ENCODE data around the gene TRIM10. TPM values are rescaled to one million over a fixed set of nuclear protein-coding genes. Genes with fewer than 3 reads are reported as not detected.
"Not testable (repeated sequence)": the region's sequence is repeated elsewhere in the genome, so short reads cannot be mapped to it uniquely, and the experiment has no call there.

The TRIM10 gene
- total RNA-seq, 2 experiments from 2014 or later = 0.19 to 0.25 TPM

DNA sequence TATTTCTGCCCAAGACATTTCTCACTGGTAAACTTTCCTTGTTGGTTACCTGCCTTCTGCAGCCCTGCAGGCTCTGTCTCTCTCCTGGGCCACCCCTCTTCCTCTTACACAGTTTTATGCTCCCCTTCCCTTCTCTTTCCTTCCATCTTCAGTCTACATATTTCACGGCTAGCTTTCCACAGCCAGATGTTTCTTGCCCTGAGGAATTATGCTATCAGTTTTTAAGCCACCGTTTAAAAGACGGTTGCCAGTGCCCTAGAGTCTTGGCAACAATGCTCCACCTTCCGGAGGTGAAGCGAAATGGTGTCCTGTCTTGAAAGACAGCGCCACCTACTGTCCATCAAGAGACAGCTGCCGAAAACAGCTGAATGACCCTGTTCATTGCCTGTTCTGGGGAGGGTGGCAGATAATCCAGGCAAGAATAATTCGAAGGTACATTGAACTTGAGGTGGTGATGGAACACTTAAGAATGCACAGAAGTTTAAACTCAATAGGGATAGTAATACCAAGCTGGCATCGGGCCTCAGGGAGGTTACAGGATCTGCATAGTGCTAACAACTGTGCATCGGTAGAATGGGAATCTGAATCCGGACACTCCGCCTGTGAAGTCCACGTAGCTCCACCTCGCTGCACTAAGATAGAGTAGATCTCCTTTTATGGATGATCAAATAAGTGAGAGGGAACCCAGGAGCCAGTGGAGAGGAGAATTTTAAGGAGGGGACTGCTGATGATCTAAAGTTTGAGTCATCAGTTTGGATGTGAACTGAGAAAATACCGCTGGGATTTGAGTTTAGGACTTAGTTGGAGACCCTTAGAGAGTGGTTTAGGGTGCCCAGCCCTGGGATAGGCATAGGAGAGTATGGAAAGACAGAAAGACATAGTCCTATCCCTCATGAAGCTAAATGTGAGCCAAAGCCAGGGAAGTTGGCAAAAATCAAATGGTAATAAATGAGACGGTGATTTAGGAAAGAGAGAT, 29.8 kb downstream of the TRIM10 start:
- CTCF ChIA-PET = interaction anchor here (0.6 to 6.5 kb wide), 36 partner anchors 9 to 478 kb away, joined by 3 to 227 read pairs (median 4); partner anchors contain the start of genes POLR1H, PPP1R11 and TRIM31
- Mint-ChIP-seq H3K27ac (no peak overlapping the region), H3K27me3 (ENCODE audit: low read depth) (peaks cover 51% of the 10 kb centered on the region), H3K36me3 (ENCODE audit: low read depth) (no peaks in the 10 kb centered on the region), H3K9me3 (no peaks in the 10 kb centered on the region), H3K4me1 (ENCODE audit: low read depth) (peaks cover 15% of the 10 kb centered on the region), H3K4me3 (no peak overlapping the region)
- intact Hi-C loops (cut with micrococcal nuclease) = loop anchor here (1.0 to 2.0 kb wide), 5 partner anchors 28 to 283 kb away; partner anchors contain the start of genes PPP1R11 and RNF39
- peak; percentile 80 for DNase-seq

DNA sequence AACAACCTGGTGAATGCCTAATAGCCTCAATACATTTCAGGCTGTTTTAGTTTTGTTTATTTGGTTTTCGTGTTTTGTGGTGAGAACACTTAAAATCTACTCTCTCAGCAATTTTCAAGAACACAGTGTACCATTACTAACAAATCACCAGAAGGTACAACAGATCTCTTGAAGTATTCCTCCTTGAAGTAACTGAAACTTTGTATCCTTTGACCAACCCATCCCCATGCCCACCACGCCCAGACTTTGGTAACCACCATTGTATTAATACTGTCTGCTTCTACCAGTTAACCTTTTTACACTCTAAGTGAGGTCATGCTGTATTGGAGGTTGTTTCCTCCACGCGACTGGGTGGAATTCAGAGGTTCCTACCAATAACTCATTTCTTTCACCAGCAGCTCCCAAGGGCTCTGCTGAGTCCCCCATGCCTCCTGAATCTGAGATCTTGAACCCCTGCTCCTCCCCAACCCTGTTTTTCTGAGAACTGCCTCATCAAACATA, 30.8 kb downstream of the TRIM10 start:
- Mint-ChIP-seq H3K27me3 (ENCODE audit: low read depth) (peaks cover 48% of the 10 kb centered on the region), H3K4me1 (ENCODE audit: low read depth) (peaks cover 13% of the 10 kb centered on the region), H3K4me3 (no peak overlapping the region)

DNA sequence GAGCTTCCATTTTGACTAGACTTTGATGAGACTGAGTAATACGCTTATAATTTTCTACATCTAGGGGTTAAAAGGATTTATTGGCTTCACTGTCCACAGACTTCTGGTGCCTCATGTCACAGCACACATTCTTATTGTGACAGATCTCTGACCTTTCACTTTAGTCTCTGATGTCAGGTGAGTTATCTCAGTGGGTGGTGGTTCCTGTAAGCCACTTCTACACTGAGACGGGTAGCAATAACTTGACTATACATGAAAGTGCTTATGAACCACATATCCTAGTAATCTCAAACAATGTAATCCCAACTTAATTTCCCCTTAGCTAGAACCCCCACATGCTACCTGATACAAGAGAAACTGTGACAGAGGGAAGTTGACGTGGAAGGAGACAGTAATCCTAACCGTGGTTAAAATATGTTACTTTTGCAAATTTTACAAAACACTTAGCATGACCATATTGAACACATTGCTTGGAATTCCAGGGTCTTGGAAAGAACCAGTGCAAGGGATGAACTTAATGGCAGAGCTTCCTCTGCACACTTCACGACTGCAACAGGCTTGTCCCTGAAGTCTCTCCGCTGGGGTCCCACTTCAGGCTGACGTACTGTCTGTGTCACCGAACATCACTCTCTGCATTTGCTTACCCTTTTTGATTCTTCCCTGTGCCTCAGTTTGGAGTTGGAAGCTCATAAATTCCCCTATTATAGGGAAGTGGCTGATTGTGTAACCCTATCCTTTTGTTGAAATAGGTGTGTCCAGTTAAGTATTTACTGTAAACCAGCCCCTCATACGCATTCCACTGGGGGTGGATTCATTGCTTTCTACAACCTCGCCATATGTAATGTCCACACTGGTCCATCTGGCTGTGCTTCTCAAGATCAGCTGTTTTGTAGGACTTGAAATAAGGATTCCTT, 31.5 kb downstream of the TRIM10 start:
- Mint-ChIP-seq H3K4me1 (ENCODE audit: low read depth) (peaks cover 13% of the 10 kb centered on the region), H3K27ac (no peak overlapping the region), H3K36me3 (ENCODE audit: low read depth) (no peaks in the 10 kb centered on the region), H3K27me3 (ENCODE audit: low read depth) (peaks cover 48% of the 10 kb centered on the region), H3K4me3 (no peak overlapping the region), H3K9me3 (no peaks in the 10 kb centered on the region)
- intact Hi-C loops (cut with micrococcal nuclease) = loop anchor here (2.0 kb wide), 2 partner anchors 55 to 63 kb away; partner anchors contain the start of genes PPP1R11 and RNF39
- CTCF ChIA-PET = interaction anchor here (0.6 to 6.5 kb wide), 7 partner anchors 16 to 72 kb away, joined by 3 to 227 read pairs (median 15); partner anchors contain the start of genes PPP1R11 and TRIM31
- no peak for DNase-seq

More for the DNA sequence above, 30.8 kb downstream of the TRIM10 start:
- no peaks in the 10 kb centered on the region for H3K36me3 Mint-ChIP-seq (ENCODE audit: low read depth)
- H3K27ac Mint-ChIP-seq = no peak overlapping the region
- CTCF ChIA-PET = interaction anchor here (0.6 to 6.5 kb wide), 15 partner anchors 13 to 199 kb away, joined by 3 to 227 read pairs (median 8); partner anchors contain the start of genes POLR1H, PPP1R11 and TRIM31
- no peaks in the 10 kb centered on the region for H3K9me3 Mint-ChIP-seq
- intact Hi-C loops (cut with micrococcal nuclease) = loop anchor here (2.0 kb wide), 2 partner anchors 55 to 63 kb away; partner anchors contain the start of genes PPP1R11 and RNF39
- DNase-seq = no peak

DNA sequence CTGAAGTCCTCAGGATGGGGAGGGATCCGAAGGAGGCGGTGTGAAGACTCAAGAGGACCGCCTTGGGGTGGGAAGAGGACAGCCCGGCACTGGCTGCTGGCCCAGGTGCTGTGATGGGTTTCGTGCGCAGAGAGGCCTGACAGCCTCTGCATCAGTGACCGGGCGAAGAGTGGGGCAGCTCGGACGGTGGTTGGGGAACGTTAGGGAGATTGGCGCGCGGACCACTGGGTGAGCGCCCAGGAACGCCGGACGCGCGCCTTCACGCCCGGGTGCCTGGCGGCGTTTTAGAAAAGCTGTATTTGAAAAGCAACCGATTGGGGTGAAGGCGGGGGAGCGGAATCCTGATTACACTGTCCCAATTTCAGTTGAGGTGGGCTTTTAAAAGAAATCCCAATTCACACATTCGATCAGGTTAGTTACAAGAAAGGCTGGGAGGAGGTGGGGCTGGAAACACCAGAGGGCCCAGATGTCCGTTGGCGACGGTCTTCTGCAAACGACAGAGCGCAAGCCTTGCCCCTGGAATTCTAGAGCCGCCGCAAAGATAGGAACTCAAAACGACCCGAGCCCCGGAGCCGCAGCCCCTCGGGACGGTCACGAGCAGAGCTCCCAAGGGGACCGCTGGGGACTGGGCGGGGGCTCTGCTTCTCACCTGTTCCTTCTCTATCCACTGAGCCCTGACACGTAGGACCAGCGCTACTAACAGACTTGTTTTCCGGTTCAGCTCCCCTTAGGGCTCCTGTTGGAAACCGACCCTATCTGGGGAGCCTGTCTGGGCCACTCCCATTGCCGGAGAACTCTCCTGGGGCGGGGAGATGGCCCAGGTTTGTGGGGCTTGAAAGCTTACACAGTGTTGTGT, 33.5 kb downstream of the TRIM10 start:
- CTCF ChIA-PET = interaction anchor here (4.9 kb wide), 1 partner anchor 25 kb away, joined by 35 read pairs; no protein-coding TSS in a partner anchor
- no peak overlapping the region for H3K4me3 Mint-ChIP-seq
- H3K27me3 Mint-ChIP-seq (ENCODE audit: low read depth) = peaks cover 47% of the 10 kb centered on the region
- peaks cover 13% of the 10 kb centered on the region for H3K4me1 Mint-ChIP-seq (ENCODE audit: low read depth)
- H3K9me3 Mint-ChIP-seq = no peaks in the 10 kb centered on the region
- intact Hi-C loops (cut with micrococcal nuclease) = no loop called here
- DNase-seq = no peak
- H3K36me3 Mint-ChIP-seq (ENCODE audit: low read depth) = no peaks in the 10 kb centered on the region
- H3K27ac Mint-ChIP-seq = no peak overlapping the region

DNA sequence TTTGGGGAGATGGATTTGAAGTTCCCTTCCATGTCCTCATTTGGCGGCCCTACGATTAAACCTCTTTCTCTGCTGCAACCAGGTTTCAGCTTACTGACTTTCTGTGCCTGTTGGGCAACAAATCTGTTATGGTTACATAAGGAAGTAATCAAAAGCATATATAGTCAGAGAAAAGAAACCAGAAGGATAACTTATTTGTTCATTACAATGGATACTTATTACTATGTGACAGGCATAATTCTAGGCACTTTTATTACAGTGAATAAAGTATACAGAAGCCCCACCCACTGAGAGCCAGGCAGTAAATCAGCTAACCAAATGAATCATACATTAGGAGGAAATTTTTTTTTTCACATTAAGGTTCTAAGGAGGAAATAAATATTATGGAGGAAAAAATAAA, 38.5 kb downstream of the TRIM10 start:
- H3K36me3 Mint-ChIP-seq (ENCODE audit: low read depth) = no peaks in the 10 kb centered on the region
- no peaks in the 10 kb centered on the region for H3K9me3 Mint-ChIP-seq
- peaks cover 18% of the 10 kb centered on the region for H3K27me3 Mint-ChIP-seq (ENCODE audit: low read depth)
- H3K27ac Mint-ChIP-seq = no peak overlapping the region
- H3K4me1 Mint-ChIP-seq (ENCODE audit: low read depth) = no peaks in the 10 kb centered on the region
- no peak for DNase-seq
- intact Hi-C loops (cut with micrococcal nuclease) = no loop called here
- no peak overlapping the region for H3K4me3 Mint-ChIP-seq
- CTCF ChIA-PET = interaction anchor here (0.6 to 1.5 kb wide), 4 partner anchors 9 to 473 kb away, joined by 3 to 8 read pairs (median 5); no protein-coding TSS in a partner anchor

DNA sequence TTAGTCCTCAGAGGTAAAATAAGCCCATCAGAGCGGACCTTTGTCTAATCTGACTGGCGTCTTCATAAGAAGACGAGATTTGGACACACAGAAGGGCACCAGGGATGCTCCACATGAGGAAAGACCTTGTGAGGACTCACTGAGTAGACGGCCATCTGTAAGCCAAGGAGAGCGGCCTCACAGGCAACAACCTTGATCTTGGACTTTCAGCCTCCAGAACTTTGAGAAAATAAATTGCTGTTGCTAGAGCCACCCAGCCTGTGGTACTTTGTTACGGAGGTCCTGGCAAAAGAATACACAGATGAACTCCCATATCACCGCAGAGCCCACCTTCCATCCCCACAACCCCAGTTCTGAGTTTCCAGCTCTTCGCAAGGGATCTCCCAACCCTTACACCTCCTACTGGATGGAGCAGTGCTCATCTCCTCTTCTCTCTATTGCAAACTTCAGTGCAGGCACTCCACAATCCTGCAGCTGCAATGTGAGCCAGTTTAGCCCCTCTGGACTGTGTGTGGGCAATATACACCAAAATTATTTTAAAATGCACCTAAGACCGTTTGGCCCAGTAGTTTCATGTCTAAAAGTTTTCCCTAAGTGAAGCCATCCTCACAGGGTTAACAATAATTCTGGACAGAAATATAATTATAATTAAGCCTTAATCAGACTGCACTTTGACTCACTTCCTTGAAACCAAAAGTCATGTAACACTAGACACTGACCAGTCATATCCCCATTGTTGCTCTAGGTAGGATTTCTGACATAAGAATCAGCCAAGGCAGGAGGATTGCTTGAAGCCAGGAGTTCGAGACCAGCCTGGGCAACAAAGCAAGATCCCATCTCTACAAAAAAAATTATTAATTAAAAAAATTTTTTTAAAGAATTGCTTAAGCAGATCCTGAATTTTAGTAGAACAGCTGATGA, 39.3 kb downstream of the TRIM10 start:
- H3K27me3 Mint-ChIP-seq (ENCODE audit: low read depth) = peaks cover 12% of the 10 kb centered on the region
- intact Hi-C loops (cut with micrococcal nuclease) = no loop called here
- no peak overlapping the region for H3K27ac Mint-ChIP-seq

DNA sequence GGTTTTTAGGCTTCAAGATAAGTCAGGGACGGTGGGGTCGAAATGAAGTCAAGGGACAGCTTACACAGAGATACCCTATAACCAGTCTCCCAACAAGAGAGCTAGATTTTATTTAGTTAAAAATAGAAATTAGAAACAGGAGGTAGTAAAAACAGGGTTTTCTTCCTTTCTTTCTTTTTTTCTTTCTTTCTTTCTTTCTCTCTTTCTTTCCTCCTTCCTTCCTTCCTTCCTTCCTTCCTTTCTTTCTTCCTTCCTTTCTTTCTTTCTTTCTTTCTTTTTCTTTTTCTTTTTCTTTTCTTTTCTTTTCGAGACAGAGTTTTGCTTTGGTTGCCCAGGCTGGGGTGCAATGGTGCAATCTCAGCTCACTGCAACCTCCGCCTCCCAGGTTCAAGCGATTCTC, 42.3 kb downstream of the TRIM10 start:
- H3K27me3 Mint-ChIP-seq (ENCODE audit: low read depth); H3K4me3 Mint-ChIP-seq; H3K36me3 Mint-ChIP-seq (ENCODE audit: low read depth); intact Hi-C loops (cut with micrococcal nuclease); H3K4me1 Mint-ChIP-seq (ENCODE audit: low read depth); H3K27ac Mint-ChIP-seq; H3K9me3 Mint-ChIP-seq; DNase-seq: not testable (repeated sequence)
- CTCF ChIA-PET = interaction anchor here (1.0 to 1.3 kb wide), 3 partner anchors 12 to 15 kb away, joined by 3 to 4 read pairs (median 3); no protein-coding TSS in a partner anchor

More for the DNA sequence above, 39.3 kb downstream of the TRIM10 start:
- CTCF ChIA-PET = interaction anchor here (0.6 to 1.5 kb wide), 4 partner anchors 10 to 472 kb away, joined by 3 to 8 read pairs (median 5); no protein-coding TSS in a partner anchor
- Mint-ChIP-seq H3K36me3 (ENCODE audit: low read depth) (no peaks in the 10 kb centered on the region), H3K9me3 (no peaks in the 10 kb centered on the region), H3K4me3 (no peak overlapping the region), H3K4me1 (ENCODE audit: low read depth) (no peaks in the 10 kb centered on the region)
- no peak for DNase-seq

DNA sequence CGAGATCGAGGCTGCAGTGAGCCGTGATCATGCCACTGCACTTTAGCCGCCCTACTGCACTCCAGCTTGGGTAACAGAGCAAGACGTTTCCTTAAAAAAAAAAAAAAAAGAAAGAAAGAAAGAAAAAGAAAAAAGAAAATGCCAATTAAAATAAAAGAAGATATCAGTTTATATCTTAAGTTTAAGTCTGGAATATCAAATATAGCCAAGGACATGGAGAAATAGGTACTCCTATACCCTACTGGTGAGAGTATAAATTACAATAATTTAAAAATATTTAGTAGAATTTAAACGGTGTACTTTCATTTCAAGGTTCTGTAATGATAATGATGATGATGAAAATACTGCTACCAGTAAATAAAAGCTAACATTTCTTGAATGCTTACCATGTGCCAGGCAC, 44.3 kb downstream of the TRIM10 start:
- intact Hi-C loops (cut with micrococcal nuclease) = no loop called here

DNA sequence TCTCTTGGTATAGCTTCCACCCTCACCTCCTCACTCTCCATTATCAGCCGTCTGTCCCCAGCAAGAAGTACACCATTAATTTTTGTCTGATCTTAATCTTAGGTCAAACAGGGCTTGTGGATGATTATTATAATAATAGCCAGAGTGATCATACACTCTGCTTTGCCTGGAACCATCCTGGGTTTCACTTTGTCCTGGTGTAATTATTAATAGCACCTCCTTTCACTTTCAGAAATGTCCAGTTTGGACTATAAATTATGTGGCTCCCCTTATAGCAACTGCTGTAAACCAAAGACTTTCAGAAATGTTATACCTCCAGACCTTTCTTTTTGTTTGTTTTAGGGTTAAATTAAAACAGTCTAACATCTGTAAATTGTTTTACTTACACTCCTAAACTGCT, 47.2 kb downstream of the TRIM10 start:
- CTCF ChIA-PET = interaction anchor here (1.8 to 2.9 kb wide), 2 partner anchors 9 to 17 kb away, joined by 3 to 16 read pairs; no protein-coding TSS in a partner anchor
- Mint-ChIP-seq H3K4me3 (no peak overlapping the region), H3K36me3 (ENCODE audit: low read depth) (no peaks in the 10 kb centered on the region), H3K27me3 (ENCODE audit: low read depth) (peaks cover 16% of the 10 kb centered on the region), H3K27ac (no peak overlapping the region), H3K9me3 (no peaks in the 10 kb centered on the region), H3K4me1 (ENCODE audit: low read depth) (peaks cover 11% of the 10 kb centered on the region)
- intact Hi-C loops (cut with micrococcal nuclease) = no loop called here
- no peak for DNase-seq

More for the DNA sequence above, 44.3 kb downstream of the TRIM10 start:
- no peak overlapping the region for H3K27ac Mint-ChIP-seq
- H3K4me1 Mint-ChIP-seq (ENCODE audit: low read depth) = peaks cover 11% of the 10 kb centered on the region
- peaks cover 7% of the 10 kb centered on the region for H3K27me3 Mint-ChIP-seq (ENCODE audit: low read depth)
- CTCF ChIA-PET = interaction anchor here (1.0 to 2.3 kb wide), 4 partner anchors 9 to 15 kb away, joined by 4 to 6 read pairs (median 4); no protein-coding TSS in a partner anchor
- no peak for DNase-seq
- no peaks in the 10 kb centered on the region for H3K9me3 Mint-ChIP-seq
- H3K4me3 Mint-ChIP-seq = no peak overlapping the region
- H3K36me3 Mint-ChIP-seq (ENCODE audit: low read depth) = no peaks in the 10 kb centered on the region

Measured in activated naive CD4-positive, alpha-beta T cell treated with anti-CD3 and anti-CD28 coated beads for 36 hours (primary cell).